ENCODE results near the gene SSR1. TPM values are rescaled to one million over a fixed set of nuclear protein-coding genes. Genes with fewer than 3 reads are reported as not detected.

SSR1 gene
- total and polyA plus RNA-seq, 2 of the 13 experiments (the other 11 are each of a cell fraction or from before 2014, with no cell fraction given): 203 to 243 TPM

DNA sequence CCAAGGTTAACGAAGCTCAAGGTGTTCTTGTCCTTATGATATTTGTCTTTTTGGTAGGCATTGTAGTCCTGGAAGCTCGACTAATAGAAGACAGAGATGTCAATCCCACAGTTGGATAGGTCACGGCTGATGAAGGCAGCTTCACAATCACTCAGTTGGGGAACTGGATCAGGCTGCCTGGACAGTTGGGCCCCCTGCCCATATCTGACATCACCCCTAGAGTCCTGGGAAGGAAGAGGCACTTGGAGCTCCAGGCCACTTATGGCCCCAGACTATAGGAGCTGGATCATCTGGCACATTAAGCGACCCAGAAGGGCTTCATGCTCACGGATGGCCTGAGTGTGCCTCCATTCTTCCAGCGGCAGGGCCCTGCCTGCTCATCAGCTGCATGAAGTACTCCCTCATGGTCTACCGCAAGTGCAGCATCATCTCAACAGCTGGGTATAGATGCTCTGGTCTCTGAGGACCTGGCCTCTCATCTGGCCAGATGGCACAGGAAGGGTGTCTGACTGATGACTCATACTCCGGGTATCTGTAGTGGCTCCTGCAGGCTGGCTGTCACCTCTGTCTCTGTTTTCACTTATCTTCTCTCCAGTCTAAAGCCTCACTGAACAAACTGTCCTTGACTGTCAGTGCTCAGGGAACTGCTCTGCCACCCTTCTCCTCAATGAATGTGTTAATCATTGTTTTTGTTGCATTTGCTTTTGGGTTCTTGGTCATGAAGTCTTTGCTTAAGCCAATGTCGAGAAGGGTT, 29.2 kb upstream of the SSR1 start (continued):
- TF ChIP-seq ZNF17 (CRISPR knock-in tag; IDR thresholded peaks at IDR 0.05): no peak
- no peak for TF ChIP-seq ZNF121 (CRISPR knock-in tag; IDR thresholded peaks at IDR 0.05)
- no peak for TF ChIP-seq FOXA1 (IDR thresholded peaks at IDR 0.05)
- 0 out of 2 replicates have a peak, but pooled peaks have one; percentile 18 for TF ChIP-seq FOXA1 (CRISPR knock-in tag; IDR thresholded peaks at IDR 0.05)
- TF ChIP-seq MAZ (IDR thresholded peaks at IDR 0.05; ENCODE audit: borderline replicate concordance, low read depth, low read length): no peak
- TF ChIP-seq MAZ (CRISPR knock-in tag; IDR thresholded peaks at IDR 0.05; ENCODE audit: low read depth): 0 out of 2 replicates have a peak, but pooled peaks have one; percentile 31
- TF ChIP-seq FOXA3 (CRISPR knock-in tag; IDR thresholded peaks at IDR 0.05): 0 out of 2 replicates have a peak, but pooled peaks have one; percentile 44
- TF ChIP-seq, protein P1, sequence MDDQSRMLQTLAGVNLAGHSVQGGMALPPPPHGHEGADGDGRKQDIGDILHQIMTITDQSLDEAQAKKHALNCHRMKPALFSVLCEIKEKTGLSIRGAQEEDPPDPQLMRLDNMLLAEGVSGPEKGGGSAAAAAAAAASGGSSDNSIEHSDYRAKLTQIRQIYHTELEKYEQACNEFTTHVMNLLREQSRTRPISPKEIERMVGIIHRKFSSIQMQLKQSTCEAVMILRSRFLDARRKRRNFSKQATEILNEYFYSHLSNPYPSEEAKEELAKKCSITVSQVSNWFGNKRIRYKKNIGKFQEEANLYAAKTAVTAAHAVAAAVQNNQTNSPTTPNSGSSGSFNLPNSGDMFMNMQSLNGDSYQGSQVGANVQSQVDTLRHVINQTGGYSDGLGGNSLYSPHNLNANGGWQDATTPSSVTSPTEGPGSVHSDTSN (CRISPR knock-in tag; IDR thresholded peaks at IDR 0.05; ENCODE audit: borderline replicate concordance): no peak
- TF ChIP-seq SAP130 (CRISPR knock-in tag; IDR thresholded peaks at IDR 0.05; ENCODE audit: low read depth): peak; percentile 90
- no peak for TF ChIP-seq ZNF646 (CRISPR knock-in tag; IDR thresholded peaks at IDR 0.05)
- TF ChIP-seq SKIL (CRISPR knock-in tag; IDR thresholded peaks at IDR 0.05; ENCODE audit: borderline replicate concordance): no peak; the same call in 1 of the 2 replicates
- 0 out of 2 replicates have a peak, but pooled peaks have one; percentile 41 for TF ChIP-seq ZNF792 (CRISPR knock-in tag; IDR thresholded peaks at IDR 0.05)
- no peak for TF ChIP-seq MYC (CRISPR knock-in tag; IDR thresholded peaks at IDR 0.05; ENCODE audit: borderline replicate concordance)
- no peak for TF ChIP-seq ZNF558 (CRISPR knock-in tag; IDR thresholded peaks at IDR 0.05; ENCODE audit: borderline replicate concordance)
- TF ChIP-seq, protein P2, sequence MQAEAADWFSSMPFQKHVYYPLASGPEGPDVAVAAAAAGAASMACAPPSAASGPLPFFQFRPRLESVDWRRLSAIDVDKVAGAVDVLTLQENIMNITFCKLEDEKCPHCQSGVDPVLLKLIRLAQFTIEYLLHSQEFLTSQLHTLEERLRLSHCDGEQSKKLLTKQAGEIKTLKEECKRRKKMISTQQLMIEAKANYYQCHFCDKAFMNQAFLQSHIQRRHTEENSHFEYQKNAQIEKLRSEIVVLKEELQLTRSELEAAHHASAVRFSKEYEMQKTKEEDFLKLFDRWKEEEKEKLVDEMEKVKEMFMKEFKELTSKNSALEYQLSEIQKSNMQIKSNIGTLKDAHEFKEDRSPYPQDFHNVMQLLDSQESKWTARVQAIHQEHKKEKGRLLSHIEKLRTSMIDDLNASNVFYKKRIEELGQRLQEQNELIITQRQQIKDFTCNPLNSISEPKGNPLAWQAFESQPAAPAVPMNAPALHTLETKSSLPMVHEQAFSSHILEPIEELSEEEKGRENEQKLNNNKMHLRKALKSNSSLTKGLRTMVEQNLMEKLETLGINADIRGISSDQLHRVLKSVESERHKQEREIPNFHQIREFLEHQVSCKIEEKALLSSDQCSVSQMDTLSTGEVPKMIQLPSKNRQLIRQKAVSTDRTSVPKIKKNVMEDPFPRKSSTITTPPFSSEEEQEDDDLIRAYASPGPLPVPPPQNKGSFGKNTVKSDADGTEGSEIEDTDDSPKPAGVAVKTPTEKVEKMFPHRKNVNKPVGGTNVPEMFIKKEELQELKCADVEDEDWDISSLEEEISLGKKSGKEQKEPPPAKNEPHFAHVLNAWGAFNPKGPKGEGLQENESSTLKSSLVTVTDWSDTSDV (CRISPR knock-in tag; IDR thresholded peaks at IDR 0.05): no peak
- no peak for TF ChIP-seq SRY (CRISPR knock-in tag; IDR thresholded peaks at IDR 0.05)
- no peak for TF ChIP-seq SMARCC2 (IDR thresholded peaks at IDR 0.05)
- no peak for TF ChIP-seq RAD21 (CRISPR knock-in tag; IDR thresholded peaks at IDR 0.05)
